ENCODE measurements around the gene CEP57L1.
"Not testable (repeated sequence)": the region's sequence is repeated elsewhere in the genome, so short reads cannot be mapped to it uniquely, and the experiment has no call there.

Gene CEP57L1

GRCh38 chr6:109179507-109179906 is 84.2 kb downstream of the CEP57L1 start:
- no peak for DNase-seq

- no peak for DNase-seq
These were observed 87.3 kb downstream of the CEP57L1 start for GRCh38 chr6:109182578-109182977.

- peak; percentile 63 for DNase-seq
These were observed 87.9 kb downstream of the CEP57L1 start for GRCh38 chr6:109183109-109183650.

GRCh38 chr6:109184638-109185037 is 89.3 kb downstream of the CEP57L1 start:
- DNase-seq: no peak

GRCh38 chr6:109186012-109186411 is 90.7 kb downstream of the CEP57L1 start:
- DNase-seq: peak; percentile 65

- peak; percentile 76 for DNase-seq
These were observed 92.2 kb downstream of the CEP57L1 start for GRCh38 chr6:109187399-109188114.

GRCh38 chr6:109188115-109188411 is 92.8 kb downstream of the CEP57L1 start:
- DNase-seq: no peak

GRCh38 chr6:109191368-109191767 is 96.1 kb downstream of the CEP57L1 start:
- DNase-seq: not testable (repeated sequence)

- DNase-seq: no peak
These were observed 97.6 kb downstream of the CEP57L1 start for GRCh38 chr6:109192865-109193264.

- no peak for DNase-seq
These were observed 99.6 kb downstream of the CEP57L1 start for GRCh38 chr6:109194880-109195279.

- DNase-seq: no peak
These were observed 101.8 kb downstream of the CEP57L1 start for GRCh38 chr6:109197061-109197460.

- no peak for DNase-seq
These were observed 107.3 kb downstream of the CEP57L1 start for GRCh38 chr6:109202409-109203264.

- no peak for DNase-seq
These were observed 109.2 kb downstream of the CEP57L1 start for GRCh38 chr6:109204511-109204910.

- no peak for DNase-seq
These were observed 117.4 kb downstream of the CEP57L1 start for GRCh38 chr6:109212683-109213082.
